Measurements from ENCODE around the gene ANAPC5.

The ANAPC5 gene

GRCh38 chr12:121366063-121366459, 13.8 kb upstream of the ANAPC5 start:
- in situ Hi-C loops (cut with HindIII; ENCODE audit: low sequenced_read_pairs) = loop anchor here (5.0 kb wide), 1 partner anchor 51 kb away; no protein-coding TSS in a partner anchor

GRCh38 chr12:121365416-121366062, 13.3 kb upstream of the ANAPC5 start:
- in situ Hi-C loops (cut with HindIII; ENCODE audit: low sequenced_read_pairs) = loop anchor here (5.0 kb wide), 1 partner anchor 52 kb away; no protein-coding TSS in a partner anchor

GRCh38 chr12:121364683-121365121, 12.5 kb upstream of the ANAPC5 start:
- in situ Hi-C loops (cut with HindIII; ENCODE audit: low sequenced_read_pairs) = loop anchor here (5.0 kb wide), 2 partner anchors 53 to 77 kb away; no protein-coding TSS in a partner anchor

GRCh38 chr12:121358073-121358472, 5.9 kb upstream of the ANAPC5 start:
- in situ Hi-C loops (cut with HindIII; ENCODE audit: low sequenced_read_pairs) = no loop called here

- in situ Hi-C loops (cut with HindIII; ENCODE audit: low sequenced_read_pairs) = no loop called here
These were observed 5.1 kb upstream of the ANAPC5 start for GRCh38 chr12:121357331-121357730.

GRCh38 chr12:121356657-121357056, 4.4 kb upstream of the ANAPC5 start:
- in situ Hi-C loops (cut with HindIII; ENCODE audit: low sequenced_read_pairs) = no loop called here

GRCh38 chr12:121355818-121356217, 3.6 kb upstream of the ANAPC5 start:
- in situ Hi-C loops (cut with HindIII; ENCODE audit: low sequenced_read_pairs) = no loop called here

- in situ Hi-C loops (cut with HindIII; ENCODE audit: low sequenced_read_pairs) = no loop called here
These were observed 439 bp upstream of the ANAPC5 start for GRCh38 chr12:121352682-121353018.

GRCh38 chr12:121346747-121347146, 5.5 kb downstream of the ANAPC5 start:
- in situ Hi-C loops (cut with HindIII; ENCODE audit: low sequenced_read_pairs) = no loop called here

- in situ Hi-C loops (cut with HindIII; ENCODE audit: low sequenced_read_pairs) = no loop called here
These were observed 6.9 kb downstream of the ANAPC5 start for GRCh38 chr12:121345151-121345815.

- in situ Hi-C loops (cut with HindIII; ENCODE audit: low sequenced_read_pairs) = no loop called here
These were observed 7.7 kb downstream of the ANAPC5 start for GRCh38 chr12:121344506-121344905.

GRCh38 chr12:121337416-121337815, 14.8 kb downstream of the ANAPC5 start:
- in situ Hi-C loops (cut with HindIII; ENCODE audit: low sequenced_read_pairs) = no loop called here

GRCh38 chr12:121334513-121335343, 17.5 kb downstream of the ANAPC5 start:
- in situ Hi-C loops (cut with HindIII; ENCODE audit: low sequenced_read_pairs) = no loop called here

GRCh38 chr12:121333747-121334146, 18.5 kb downstream of the ANAPC5 start:
- in situ Hi-C loops (cut with HindIII; ENCODE audit: low sequenced_read_pairs) = no loop called here

- in situ Hi-C loops (cut with HindIII; ENCODE audit: low sequenced_read_pairs) = no loop called here
These were observed 21.0 kb downstream of the ANAPC5 start for GRCh38 chr12:121331248-121331647.

- in situ Hi-C loops (cut with HindIII; ENCODE audit: low sequenced_read_pairs) = no loop called here
These were observed 21.5 kb downstream of the ANAPC5 start for GRCh38 chr12:121330692-121331091.

- in situ Hi-C loops (cut with HindIII; ENCODE audit: low sequenced_read_pairs) = no loop called here
These were observed 22.0 kb downstream of the ANAPC5 start for GRCh38 chr12:121330195-121330594.

- in situ Hi-C loops (cut with HindIII; ENCODE audit: low sequenced_read_pairs) = no loop called here
These were observed 23.6 kb downstream of the ANAPC5 start for GRCh38 chr12:121328620-121329019.

GRCh38 chr12:121326996-121327674, 25.1 kb downstream of the ANAPC5 start:
- in situ Hi-C loops (cut with HindIII; ENCODE audit: low sequenced_read_pairs) = no loop called here

- in situ Hi-C loops (cut with HindIII; ENCODE audit: low sequenced_read_pairs) = no loop called here
These were observed 26.3 kb downstream of the ANAPC5 start for GRCh38 chr12:121325922-121326396.

GRCh38 chr12:121323908-121324307, 28.3 kb downstream of the ANAPC5 start:
- in situ Hi-C loops (cut with HindIII; ENCODE audit: low sequenced_read_pairs) = no loop called here

Data from endothelial cell of hepatic sinusoid (primary cell).